Measurements from ENCODE around the gene THAP8.

The THAP8 gene

DNA sequence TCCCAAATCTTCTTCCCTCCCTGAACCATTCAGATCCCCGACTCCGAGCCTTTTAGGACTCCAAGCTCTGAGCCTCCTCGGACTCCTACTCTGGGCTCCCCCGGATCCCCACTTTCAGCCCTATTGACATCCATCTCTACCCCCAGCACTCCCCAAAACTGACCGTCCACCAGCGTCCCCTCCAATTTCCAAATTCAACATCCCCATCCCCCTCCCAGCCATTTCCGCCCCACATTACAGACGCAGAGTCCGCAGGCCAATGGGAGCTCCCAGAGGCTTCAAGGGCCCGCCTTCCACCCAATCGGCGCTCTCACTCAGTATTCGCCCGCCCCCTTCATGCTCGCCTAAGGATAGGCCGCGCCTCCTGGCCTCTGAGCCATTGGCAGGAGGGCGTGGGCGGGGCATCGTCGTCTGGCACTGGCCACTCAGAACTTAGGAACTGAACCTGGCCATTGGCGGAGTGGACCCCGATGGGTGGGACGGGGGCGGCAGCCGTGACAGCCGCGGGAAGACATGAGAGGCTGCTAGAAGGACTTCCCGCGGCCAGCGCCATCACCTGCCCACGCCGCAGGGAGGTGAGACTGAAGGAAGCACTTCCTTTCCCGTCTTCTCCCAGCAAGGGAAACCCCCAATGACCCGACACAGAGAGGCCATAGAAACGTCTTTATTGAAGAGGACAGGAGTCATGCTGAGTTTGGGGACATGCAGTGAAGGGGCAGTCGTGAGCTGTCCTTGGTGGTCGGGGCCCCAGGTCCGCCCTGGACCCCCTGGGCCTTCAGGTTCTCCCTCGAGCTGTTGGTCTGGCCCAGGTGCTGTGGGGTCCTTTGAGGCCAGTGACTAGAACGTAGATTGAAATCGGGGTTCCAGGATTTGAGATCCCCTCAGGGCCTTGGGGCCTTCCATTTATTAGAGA, 39.8 kb downstream of the THAP8 start, which contains the start of gene ALKBH6 (continued):
- TF ChIP-seq, protein P1, sequence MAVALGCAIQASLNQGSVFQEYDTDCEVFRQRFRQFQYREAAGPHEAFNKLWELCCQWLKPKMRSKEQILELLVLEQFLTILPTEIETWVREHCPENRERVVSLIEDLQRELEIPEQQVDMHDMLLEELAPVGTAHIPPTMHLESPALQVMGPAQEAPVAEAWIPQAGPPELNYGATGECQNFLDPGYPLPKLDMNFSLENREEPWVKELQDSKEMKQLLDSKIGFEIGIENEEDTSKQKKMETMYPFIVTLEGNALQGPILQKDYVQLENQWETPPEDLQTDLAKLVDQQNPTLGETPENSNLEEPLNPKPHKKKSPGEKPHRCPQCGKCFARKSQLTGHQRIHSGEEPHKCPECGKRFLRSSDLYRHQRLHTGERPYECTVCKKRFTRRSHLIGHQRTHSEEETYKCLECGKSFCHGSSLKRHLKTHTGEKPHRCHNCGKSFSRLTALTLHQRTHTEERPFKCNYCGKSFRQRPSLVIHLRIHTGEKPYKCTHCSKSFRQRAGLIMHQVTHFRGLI (tag by site-specific recombination; IDR thresholded peaks at IDR 0.05), result no peak
- peak; percentile 98 for TF ChIP-seq ZFHX2 (tag by site-specific recombination; conservative IDR thresholded peaks at IDR 0.05)
- TF ChIP-seq ZNF785 (tag by site-specific recombination; IDR thresholded peaks at IDR 0.05), result no peak
- TF ChIP-seq, protein P2, sequence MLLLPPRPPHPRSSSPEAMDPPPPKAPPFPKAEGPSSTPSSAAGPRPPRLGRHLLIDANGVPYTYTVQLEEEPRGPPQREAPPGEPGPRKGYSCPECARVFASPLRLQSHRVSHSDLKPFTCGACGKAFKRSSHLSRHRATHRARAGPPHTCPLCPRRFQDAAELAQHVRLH (tag by site-specific recombination; IDR thresholded peaks at IDR 0.05), result peak; percentile 64; the same call in 1 of the 2 replicates
- TF ChIP-seq, protein P3, sequence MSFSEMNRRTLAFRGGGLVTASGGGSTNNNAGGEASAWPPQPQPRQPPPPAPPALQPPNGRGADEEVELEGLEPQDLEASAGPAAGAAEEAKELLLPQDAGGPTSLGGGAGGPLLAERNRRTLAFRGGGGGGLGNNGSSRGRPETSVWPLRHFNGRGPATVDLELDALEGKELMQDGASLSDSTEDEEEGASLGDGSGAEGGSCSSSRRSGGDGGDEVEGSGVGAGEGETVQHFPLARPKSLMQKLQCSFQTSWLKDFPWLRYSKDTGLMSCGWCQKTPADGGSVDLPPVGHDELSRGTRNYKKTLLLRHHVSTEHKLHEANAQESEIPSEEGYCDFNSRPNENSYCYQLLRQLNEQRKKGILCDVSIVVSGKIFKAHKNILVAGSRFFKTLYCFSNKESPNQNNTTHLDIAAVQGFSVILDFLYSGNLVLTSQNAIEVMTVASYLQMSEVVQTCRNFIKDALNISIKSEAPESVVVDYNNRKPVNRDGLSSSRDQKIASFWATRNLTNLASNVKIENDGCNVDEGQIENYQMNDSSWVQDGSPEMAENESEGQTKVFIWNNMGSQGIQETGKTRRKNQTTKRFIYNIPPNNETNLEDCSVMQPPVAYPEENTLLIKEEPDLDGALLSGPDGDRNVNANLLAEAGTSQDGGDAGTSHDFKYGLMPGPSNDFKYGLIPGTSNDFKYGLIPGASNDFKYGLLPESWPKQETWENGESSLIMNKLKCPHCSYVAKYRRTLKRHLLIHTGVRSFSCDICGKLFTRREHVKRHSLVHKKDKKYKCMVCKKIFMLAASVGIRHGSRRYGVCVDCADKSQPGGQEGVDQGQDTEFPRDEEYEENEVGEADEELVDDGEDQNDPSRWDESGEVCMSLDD (tag by site-specific recombination; IDR thresholded peaks at IDR 0.05), result peak; percentile 91
- TF ChIP-seq, protein P4, sequence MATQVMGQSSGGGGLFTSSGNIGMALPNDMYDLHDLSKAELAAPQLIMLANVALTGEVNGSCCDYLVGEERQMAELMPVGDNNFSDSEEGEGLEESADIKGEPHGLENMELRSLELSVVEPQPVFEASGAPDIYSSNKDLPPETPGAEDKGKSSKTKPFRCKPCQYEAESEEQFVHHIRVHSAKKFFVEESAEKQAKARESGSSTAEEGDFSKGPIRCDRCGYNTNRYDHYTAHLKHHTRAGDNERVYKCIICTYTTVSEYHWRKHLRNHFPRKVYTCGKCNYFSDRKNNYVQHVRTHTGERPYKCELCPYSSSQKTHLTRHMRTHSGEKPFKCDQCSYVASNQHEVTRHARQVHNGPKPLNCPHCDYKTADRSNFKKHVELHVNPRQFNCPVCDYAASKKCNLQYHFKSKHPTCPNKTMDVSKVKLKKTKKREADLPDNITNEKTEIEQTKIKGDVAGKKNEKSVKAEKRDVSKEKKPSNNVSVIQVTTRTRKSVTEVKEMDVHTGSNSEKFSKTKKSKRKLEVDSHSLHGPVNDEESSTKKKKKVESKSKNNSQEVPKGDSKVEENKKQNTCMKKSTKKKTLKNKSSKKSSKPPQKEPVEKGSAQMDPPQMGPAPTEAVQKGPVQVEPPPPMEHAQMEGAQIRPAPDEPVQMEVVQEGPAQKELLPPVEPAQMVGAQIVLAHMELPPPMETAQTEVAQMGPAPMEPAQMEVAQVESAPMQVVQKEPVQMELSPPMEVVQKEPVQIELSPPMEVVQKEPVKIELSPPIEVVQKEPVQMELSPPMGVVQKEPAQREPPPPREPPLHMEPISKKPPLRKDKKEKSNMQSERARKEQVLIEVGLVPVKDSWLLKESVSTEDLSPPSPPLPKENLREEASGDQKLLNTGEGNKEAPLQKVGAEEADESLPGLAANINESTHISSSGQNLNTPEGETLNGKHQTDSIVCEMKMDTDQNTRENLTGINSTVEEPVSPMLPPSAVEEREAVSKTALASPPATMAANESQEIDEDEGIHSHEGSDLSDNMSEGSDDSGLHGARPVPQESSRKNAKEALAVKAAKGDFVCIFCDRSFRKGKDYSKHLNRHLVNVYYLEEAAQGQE (tag by site-specific recombination; IDR thresholded peaks at IDR 0.05), result peak; percentile 99
- peak; percentile 35; the same call in 1 of the 2 replicates for TF ChIP-seq ZBTB21 (tag by site-specific recombination; IDR thresholded peaks at IDR 0.05)
- TF ChIP-seq KLF1 (tag by site-specific recombination; IDR thresholded peaks at IDR 0.05), result peak; percentile 56; the same call in 1 of the 2 replicates
- TF ChIP-seq SETDB1 (IDR thresholded peaks at IDR 0.05; ENCODE audit: insufficient read length, low read length), result no peak
- no peak for TF ChIP-seq MEIS1 (CRISPR knock-in tag; IDR thresholded peaks at IDR 0.05; ENCODE audit: borderline replicate concordance)
- peak; percentile 67 for TF ChIP-seq ZNF501 (tag by site-specific recombination; IDR thresholded peaks at IDR 0.05)
- peak; percentile 88 for TF ChIP-seq ZIC2 (tag by site-specific recombination; IDR thresholded peaks at IDR 0.05)
- TF ChIP-seq, protein P5, sequence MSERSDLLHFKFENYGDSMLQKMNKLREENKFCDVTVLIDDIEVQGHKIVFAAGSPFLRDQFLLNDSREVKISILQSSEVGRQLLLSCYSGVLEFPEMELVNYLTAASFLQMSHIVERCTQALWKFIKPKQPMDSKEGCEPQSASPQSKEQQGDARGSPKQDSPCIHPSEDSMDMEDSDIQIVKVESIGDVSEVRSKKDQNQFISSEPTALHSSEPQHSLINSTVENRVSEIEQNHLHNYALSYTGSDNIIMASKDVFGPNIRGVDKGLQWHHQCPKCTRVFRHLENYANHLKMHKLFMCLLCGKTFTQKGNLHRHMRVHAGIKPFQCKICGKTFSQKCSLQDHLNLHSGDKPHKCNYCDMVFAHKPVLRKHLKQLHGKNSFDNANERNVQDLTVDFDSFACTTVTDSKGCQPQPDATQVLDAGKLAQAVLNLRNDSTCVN (tag by site-specific recombination; optimal IDR thresholded peaks at IDR 0.05), result peak; percentile 34
- TF ChIP-seq ZNF76 (tag by site-specific recombination; IDR thresholded peaks at IDR 0.05; ENCODE audit: borderline replicate concordance, low read depth), result no peak; the same call in 1 of the 2 replicates
- TF ChIP-seq YY2 (tag by site-specific recombination; IDR thresholded peaks at IDR 0.05), result peak; percentile 70; the same call in 1 of the 2 replicates
- no peak for TF ChIP-seq ZNF354C (tag by site-specific recombination; IDR thresholded peaks at IDR 0.05; ENCODE audit: borderline replicate concordance, low read depth)
- TF ChIP-seq HOXD13 (CRISPR knock-in tag; IDR thresholded peaks at IDR 0.05; ENCODE audit: borderline replicate concordance), result no peak
- peak; percentile 72 for TF ChIP-seq ZNF660 (tag by site-specific recombination; IDR thresholded peaks at IDR 0.05)
- TF ChIP-seq ZXDB (tag by site-specific recombination; IDR thresholded peaks at IDR 0.05), result peak; percentile 76
- TF ChIP-seq, protein P6, sequence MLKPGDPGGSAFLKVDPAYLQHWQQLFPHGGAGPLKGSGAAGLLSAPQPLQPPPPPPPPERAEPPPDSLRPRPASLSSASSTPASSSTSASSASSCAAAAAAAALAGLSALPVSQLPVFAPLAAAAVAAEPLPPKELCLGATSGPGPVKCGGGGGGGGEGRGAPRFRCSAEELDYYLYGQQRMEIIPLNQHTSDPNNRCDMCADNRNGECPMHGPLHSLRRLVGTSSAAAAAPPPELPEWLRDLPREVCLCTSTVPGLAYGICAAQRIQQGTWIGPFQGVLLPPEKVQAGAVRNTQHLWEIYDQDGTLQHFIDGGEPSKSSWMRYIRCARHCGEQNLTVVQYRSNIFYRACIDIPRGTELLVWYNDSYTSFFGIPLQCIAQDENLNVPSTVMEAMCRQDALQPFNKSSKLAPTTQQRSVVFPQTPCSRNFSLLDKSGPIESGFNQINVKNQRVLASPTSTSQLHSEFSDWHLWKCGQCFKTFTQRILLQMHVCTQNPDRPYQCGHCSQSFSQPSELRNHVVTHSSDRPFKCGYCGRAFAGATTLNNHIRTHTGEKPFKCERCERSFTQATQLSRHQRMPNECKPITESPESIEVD (tag by site-specific recombination; IDR thresholded peaks at IDR 0.05), result no peak
- TF ChIP-seq, protein P7, sequence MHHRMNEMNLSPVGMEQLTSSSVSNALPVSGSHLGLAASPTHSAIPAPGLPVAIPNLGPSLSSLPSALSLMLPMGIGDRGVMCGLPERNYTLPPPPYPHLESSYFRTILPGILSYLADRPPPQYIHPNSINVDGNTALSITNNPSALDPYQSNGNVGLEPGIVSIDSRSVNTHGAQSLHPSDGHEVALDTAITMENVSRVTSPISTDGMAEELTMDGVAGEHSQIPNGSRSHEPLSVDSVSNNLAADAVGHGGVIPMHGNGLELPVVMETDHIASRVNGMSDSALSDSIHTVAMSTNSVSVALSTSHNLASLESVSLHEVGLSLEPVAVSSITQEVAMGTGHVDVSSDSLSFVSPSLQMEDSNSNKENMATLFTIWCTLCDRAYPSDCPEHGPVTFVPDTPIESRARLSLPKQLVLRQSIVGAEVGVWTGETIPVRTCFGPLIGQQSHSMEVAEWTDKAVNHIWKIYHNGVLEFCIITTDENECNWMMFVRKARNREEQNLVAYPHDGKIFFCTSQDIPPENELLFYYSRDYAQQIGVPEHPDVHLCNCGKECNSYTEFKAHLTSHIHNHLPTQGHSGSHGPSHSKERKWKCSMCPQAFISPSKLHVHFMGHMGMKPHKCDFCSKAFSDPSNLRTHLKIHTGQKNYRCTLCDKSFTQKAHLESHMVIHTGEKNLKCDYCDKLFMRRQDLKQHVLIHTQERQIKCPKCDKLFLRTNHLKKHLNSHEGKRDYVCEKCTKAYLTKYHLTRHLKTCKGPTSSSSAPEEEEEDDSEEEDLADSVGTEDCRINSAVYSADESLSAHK (tag by site-specific recombination; IDR thresholded peaks at IDR 0.05), result peak; percentile 43; the same call in 1 of the 2 replicates
- TF ChIP-seq, protein P8, sequence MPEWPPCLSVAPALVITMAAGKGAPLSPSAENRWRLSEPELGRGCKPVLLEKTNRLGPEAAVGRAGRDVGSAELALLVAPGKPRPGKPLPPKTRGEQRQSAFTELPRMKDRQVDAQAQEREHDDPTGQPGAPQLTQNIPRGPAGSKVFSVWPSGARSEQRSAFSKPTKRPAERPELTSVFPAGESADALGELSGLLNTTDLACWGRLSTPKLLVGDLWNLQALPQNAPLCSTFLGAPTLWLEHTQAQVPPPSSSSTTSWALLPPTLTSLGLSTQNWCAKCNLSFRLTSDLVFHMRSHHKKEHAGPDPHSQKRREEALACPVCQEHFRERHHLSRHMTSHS (tag by site-specific recombination; IDR thresholded peaks at IDR 0.05), result no peak
- peak; percentile 91 for TF ChIP-seq YY1 (tag by site-specific recombination; IDR thresholded peaks at IDR 0.05)

Data from HEK293 (cell line).